Astrocyte (in vitro differentiated cells and primary cell): ENCODE data around the gene PLPP3.

Source experiments
- EZH2 ChIP-seq: IDR thresholded peaks from 2 replicates; pipeline ENCODE4 v1.6.1; 2012; ENCODE audit warnings: mild to moderate bottlenecking, low read length, inconsistent platforms; ENCODE audit not compliant: insufficient read depth
- TF ChIP-seq, protein P1 (sequence below): IDR thresholded peaks from 2 replicates; pipeline ENCODE4 v1.5.1; 2011; ENCODE audit warnings: low read depth, mild to moderate bottlenecking, inconsistent platforms, low read length, moderate library complexity; ENCODE audit not compliant: insufficient read depth

GRCh38 chr1:56576880-56577405 lies 2.4 kb downstream of the PLPP3 start:
- TF ChIP-seq, protein P1, sequence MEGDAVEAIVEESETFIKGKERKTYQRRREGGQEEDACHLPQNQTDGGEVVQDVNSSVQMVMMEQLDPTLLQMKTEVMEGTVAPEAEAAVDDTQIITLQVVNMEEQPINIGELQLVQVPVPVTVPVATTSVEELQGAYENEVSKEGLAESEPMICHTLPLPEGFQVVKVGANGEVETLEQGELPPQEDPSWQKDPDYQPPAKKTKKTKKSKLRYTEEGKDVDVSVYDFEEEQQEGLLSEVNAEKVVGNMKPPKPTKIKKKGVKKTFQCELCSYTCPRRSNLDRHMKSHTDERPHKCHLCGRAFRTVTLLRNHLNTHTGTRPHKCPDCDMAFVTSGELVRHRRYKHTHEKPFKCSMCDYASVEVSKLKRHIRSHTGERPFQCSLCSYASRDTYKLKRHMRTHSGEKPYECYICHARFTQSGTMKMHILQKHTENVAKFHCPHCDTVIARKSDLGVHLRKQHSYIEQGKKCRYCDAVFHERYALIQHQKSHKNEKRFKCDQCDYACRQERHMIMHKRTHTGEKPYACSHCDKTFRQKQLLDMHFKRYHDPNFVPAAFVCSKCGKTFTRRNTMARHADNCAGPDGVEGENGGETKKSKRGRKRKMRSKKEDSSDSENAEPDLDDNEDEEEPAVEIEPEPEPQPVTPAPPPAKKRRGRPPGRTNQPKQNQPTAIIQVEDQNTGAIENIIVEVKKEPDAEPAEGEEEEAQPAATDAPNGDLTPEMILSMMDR = peak; percentile 37
- TF ChIP-seq EZH2 = no peak
